HG03095 (cell line): ENCODE data around the gene GNB1L.

Source experiments
- ATAC-seq: cut with Tn5 transposase; IDR thresholded peaks from one replicate; pipeline ENCODE4 v1.9.1; 2021; ENCODE audit warnings: moderate library complexity; ENCODE audit not compliant: unreplicated experiment

The GNB1L gene

DNA sequence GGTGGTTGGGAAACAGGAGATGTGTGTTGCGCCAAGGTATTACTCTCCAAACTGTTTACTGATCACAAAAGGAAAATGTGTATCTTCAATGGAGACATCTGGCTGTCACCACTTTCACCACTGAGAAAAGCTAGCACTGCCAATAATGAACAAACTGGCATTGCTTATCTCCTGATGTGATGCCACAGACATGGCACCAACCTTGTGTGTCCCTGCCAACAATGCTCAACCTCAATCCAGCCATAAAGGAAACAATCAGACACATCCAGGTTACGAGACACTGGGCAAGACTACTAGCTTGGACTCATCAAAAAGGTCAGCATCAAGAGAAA, 28.1 kb downstream of the GNB1L start:
- no peak for ATAC-seq

DNA sequence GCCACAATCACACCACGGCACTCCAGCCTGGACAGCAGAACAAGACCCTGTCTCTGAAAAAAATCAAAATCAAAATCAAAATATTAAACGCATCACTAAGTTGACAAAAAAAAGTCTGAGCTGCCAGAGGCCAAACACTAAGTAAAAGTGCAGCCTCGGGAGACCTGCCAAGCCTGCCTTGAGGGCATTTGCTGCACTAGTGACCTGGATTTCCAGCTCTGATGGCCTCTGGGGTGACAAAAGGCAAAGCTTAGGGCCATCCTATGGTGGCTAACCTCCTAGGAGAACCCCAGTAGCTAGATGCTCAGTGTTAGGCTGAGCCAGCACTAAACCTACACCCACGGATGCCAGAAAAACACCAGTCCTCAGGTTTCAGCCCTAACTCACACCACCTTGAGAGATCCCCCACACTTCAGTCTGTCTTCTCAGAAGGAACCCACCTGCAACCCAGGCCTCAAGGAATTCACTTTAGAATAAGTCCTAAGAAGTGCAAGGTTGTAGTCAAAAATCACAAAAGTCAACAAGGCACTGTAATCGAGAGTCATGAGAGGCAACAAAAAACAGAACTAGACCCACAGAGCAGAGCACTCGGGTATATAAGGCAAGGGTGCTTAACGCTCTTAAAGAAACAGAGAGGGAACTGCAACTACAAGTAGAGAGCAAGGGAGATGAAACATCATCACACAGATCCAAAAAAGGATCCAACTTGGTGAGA, 28.6 kb downstream of the GNB1L start:
- no peak for ATAC-seq

DNA sequence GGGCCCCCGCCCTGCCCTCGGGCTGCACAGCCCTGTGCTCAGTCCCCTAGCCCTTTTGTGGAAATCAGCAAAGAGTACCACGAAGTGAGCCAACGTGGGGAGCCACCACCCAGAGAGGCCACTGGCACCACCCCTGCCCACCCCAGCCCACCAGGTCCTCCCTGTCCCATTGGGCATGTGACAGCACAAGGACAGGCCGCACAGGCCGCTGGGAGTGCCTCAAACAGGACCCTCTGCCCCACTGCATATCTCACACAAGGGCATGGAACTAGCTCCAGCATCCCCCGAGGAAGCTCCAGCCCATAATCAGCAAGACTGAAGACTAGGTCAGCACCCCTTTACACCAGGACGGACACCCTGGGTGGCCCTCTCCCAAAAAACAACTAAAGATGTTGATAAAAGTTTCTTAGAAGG, 29.7 kb downstream of the GNB1L start:
- no peak for ATAC-seq

DNA sequence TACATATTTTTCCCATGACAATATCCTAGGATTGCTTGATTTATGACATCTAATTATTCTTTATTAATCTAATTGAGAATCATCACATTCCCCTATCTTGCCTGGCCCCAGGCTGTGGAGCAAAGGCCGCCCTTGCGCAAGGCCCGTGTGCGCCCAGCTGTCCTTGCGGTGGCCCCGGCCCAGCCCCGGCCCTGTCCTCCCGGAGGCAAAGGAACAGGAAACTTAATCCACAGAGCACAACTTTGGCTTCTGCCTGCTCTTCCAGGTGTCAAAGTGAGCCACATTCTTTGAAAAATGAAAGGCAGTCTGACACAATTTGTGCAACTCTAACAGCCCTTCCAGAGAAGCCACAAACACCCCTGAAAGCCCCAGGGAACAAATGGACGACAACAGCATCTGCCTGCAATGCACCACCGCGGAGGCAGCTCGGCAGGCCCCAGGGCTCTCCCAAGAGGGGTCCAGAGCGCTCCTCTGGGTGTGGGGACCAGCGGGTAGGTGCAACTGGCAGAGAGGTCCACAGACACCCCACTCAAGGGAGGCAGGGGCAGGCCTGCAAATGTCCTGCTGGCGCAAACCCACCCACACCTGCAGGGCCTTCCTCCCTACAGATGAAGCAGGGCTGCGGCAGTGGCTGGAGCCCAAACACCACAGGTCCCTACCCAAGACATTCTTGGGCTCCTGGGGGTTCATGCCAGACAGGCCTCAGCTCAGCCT, 30.3 kb downstream of the GNB1L start:
- no peak for ATAC-seq

DNA sequence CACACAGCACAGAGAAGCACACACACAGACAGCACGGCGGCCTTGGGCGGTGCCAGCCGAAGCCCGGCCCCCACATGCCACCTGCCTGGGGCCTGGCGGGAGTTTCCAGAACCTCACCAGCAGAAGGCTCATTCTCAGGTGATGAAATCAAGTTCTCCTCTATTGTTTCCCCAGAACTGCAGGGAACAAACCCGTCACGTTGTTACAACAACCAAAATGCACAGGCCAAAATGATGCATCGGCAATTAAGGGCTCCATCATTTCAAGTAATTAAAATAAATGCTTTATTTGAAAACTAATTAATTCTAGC, 30.8 kb downstream of the GNB1L start:
- ATAC-seq = no peak

DNA sequence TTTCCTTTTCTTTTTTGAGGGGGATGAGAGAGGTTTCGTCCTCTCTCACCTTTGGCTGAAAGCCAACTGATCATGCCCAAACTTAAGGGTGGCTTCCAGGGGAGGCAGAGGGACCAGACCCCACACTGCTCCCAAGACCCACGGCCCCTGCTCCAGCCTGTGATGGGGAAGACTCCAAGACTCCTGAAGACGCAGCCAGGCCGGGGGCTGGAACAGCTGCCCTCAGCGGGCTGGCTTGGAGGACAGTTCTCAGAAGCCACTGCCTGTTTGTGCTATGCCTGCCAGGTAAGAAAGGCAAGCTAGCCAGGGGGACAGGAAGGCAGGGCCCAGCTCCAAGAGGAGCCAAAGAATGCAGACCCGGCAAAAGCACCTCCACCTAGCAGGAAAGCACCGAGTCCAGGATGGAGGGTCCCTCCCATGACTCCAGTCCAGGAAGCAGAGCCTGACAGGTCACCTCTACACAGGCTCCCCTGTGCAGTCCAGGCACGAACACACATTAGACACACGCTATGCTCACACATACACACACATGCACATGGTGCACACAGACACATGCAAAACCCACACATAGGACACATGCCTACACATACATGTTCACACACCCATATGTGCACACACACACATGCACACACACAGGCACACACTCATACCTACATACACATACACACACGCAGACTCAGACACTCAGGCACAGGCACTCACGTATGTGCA, 31.3 kb downstream of the GNB1L start:
- ATAC-seq = no peak

DNA sequence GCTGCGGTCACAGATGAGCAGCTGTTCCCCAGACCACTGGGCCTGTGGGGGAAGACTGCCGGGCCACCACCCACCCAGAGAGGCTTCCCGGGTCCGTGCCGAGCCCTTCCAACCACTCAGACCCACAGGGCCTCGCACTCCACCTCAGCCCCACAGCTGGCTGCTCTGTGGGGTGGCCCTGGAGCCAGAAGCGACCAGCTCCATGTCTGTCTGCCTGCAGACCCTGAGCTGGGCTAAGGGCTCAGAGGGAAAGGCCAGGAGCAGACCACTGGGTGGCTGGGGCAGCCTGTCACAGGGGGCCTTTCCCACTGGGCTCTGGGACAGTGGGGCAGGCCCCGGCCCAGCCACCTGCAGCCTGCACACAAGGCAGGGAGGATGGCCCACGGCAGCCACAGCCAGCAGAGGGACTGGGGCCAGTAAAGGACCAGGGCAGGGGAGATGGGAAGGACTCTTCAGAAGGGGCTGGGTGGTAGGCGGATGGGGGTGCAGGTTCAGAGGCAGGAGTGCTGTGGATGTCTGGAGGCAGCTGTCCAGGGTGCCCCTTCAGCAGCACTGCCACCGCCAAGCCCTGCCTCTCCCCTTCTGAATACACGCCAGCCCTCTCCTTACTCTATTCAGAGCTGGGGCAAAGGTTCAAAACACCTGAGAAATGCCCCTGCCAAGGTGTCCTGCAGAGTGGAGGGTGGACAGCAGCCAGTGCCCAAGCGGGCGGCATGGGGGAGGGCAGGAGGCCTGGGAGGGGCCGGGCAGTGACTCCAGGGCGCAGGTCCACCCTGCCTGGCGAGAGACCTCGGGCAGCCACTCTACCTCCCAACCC, 32.2 kb downstream of the GNB1L start:
- ATAC-seq = no peak

DNA sequence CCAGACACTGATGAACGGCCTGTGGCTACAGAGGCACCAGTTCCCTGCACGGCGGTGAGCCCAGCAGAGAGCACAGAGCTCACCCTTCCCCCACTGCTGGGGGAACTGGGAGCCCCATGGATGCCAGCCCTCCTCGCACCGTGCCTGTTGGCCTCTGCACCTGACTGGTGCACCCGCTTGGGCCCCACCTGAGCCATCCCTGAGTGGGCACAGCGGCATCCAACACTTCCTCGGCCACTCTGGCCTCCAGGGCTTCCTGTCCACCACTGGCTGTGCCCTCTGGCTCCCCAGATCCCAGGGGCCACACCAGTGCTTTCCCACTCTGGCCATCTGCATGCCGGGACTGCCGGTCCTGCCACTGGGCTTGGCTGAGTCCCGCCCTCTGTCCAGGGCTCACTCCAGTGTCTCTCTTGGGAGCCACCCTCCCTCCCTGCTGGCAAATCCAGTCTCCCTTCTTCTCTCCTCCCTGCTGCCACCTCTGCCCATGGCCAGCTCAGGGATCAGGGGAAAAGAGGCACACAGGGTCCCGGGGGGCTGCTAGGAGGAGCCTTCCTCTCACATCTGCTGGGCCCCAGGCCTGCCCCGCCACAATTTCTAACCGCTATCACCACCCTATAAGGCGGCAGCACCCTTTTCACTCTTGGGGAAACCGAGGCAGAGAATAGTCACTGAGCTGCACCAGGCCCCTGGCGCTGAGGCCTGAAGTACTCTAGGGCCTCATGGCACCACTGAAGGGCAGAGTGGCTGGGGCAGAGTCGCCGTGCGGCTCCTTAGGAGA, 33.0 kb downstream of the GNB1L start:
- no peak for ATAC-seq

DNA sequence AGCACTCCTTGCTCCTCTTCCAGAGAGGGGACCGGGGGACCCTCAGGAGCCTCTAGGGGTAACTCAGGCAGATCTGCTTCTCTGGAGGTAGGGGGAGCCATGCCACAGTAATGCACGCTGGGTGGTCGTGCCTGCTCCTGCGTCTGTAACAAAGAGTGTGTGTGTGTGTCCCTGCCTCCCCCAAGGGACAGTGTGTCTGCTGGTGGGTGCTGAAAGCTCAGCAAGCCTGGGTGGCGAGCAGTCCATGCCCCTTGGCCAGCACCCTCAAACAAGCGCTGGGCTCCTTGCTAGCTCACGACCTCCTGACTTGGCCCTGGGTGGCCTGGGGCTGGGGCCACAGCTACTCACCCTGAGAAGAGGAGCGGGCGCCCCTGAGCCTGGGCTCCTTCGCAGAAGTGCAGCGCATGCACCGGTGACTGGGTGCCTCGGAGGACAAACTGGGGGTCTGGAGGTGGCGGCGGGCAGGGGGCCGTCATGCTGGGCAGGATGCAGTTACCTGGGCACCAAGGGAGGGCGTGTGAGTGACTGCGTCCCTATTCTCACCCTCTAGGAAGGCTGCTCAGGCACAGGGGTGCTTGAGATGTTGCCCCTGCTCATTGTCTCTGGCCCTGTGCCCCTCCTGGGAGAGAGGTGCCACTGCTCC, 33.7 kb downstream of the GNB1L start:
- no peak for ATAC-seq

DNA sequence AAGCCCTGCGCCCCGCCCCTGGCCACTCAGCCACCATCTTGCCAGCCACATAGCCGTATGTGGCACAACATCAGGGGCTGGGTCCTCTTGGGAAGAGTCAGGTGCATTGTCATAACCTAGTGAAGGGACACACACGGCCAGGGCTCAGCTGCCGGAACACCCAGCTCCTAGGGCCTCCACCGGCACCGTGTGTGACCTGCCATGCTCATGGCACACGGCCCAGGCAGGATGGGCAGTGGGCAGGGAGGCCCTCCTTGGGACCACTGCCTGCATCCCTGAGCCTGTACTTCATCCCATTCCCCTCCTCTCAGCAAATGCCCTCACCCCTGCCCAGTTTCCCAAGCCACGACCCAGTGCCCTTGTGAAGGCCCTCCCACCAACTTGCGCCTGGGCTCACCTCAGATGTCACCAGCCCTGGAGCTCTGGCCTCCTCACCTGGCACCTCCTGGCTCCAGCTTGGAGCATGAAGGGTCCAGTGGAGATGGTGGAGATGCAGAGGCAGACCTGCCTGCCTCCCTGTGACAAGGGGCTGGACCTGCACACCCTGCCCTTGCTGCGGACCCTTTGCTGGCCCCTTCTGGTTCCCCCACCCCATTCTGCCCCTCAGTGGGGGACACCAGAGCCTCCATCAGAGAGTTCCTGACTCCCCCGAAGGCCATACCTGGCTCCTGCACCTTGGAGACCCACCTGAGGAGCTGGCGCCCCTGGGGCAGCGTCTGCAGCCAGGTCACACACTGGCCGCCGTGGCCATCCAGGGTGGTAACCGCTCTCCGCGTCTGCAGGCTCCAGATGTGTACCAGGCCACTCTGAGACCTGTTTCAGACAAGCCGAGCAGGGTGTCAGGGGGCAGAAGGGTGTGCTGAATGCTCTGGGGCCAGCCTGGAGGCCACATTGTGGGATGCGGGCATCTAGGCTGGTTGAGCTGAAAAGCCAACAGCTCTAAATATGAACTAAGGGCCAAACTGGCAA, 34.5 kb downstream of the GNB1L start:
- no peak for ATAC-seq

DNA sequence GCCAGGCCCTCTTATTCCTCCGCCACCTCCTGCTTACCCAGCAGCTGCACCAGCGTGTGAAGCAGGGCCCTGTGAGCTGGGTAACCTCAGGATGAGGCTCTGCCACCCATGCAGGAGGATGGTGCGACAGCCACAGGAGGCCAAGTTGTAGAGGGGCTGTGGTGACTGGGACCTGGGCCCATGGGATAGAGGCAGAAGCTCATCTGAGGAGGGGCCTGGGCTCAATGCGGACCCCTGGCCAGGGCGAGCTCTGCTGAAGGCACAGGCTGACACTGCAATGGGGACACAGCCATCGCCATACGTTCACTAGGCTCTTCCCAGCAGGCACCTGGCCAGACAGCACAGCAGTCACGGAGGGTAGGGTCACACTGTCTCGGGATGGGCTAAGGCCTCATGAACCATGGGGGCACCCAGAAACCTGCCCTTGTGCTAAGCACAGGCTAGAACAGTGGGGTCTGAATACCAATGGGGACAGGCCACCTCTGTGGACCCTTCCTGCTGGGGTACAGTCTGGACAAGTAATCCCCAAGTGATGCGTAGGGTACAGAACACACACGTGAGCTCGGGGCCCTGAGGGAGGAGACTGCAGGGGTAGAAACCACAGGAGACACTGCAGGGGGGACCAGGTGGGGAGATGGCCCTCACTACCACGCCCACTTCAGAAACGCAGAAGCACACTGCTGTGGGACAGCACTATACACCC, 35.3 kb downstream of the GNB1L start:
- no peak for ATAC-seq

DNA sequence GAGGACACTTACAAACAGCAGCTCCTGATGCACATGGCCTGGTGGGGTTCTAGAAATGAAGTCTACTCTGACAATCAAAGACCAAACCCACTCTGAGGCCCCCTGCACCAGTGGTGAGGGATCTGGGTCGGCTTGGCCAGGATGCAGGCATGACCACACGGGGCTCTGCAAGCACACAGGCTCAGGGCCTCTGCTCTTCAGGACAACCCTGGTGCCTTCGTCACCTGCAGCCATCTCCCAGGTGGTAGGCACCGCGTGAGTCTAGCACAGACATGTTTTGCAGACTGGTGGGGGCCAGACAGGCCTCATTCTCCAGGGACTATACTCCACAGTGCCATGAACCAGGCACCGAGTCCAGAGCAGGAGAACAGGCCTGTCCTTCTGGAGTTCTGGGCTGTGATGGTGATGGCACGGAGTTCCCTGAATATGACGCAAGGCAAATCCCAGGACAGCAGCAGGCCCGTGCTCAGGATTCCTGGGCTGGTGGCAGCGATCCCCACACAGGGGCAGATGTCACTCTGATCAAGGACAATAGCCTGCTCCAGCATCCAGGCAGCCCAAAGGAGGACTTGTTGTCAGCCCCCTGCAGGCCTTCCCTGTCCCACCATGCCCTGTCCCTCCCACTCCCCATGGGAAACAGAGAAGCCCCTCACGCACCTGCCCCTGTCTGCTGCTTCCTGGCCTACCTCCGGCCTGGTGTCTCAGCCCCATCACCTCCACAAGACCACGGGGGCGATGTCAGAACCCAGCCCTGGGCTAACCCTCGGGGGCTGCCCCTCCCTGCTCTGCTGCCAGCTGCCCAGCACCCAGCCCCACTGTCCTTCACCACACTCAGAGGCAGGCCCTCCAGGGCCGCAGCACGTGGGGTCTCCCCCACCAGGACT, 36.1 kb downstream of the GNB1L start:
- ATAC-seq = no peak

DNA sequence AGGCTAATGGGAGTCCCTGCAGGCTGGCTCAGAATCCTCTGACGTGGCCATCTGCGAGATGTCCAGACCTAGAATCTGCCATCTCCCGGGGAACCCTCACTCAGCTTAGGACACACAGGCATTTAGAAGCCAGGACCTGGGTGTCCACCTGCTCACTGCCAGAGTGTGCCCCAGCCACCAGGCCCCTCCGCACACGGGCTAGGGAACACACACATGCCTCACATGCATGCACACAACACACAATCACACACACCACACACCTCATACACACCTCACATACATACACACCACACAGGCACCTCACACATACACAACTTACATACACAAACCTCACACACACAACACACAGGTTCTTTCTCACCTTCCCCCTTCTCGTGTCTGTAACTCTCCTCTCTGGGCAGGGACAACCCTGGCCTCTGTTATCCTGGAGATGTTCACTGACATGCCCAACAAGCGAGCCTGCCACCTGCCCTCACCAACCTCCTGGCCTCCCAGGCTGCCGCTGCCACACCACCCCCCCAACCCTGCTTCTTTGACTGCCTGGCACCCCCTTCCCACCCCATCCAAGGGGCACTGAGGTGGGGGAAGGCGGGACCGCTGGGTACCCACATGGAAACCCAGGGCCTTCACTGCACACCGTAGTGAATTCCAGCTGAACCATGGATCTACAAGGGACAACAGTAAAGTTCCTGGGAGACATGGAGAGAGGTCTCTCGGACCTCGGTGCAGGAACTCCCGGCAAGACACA, 38.1 kb downstream of the GNB1L start:
- no peak for ATAC-seq

DNA sequence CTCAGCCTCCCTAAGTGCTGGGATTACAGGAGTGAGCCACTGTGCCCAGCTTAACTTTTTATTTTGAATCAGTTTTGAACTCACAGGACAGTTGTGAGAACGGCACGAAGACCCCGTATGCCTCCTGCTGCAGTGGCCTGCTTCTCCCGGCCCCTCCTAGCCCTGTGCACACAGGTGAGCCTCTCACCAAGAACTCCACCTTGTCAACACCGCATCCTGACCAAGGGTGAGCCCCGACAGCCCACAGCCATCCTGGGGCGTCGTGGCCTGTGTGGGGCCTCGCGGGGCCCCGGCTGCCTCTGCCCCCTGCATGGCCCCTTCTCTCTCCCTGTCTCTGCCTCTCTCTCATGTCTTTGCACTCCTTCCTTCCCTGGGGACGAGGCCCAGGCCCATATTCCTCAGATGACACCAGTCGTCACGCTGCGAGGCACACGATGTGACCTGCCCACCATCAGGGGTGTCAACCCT, 38.8 kb downstream of the GNB1L start:
- ATAC-seq = no peak

DNA sequence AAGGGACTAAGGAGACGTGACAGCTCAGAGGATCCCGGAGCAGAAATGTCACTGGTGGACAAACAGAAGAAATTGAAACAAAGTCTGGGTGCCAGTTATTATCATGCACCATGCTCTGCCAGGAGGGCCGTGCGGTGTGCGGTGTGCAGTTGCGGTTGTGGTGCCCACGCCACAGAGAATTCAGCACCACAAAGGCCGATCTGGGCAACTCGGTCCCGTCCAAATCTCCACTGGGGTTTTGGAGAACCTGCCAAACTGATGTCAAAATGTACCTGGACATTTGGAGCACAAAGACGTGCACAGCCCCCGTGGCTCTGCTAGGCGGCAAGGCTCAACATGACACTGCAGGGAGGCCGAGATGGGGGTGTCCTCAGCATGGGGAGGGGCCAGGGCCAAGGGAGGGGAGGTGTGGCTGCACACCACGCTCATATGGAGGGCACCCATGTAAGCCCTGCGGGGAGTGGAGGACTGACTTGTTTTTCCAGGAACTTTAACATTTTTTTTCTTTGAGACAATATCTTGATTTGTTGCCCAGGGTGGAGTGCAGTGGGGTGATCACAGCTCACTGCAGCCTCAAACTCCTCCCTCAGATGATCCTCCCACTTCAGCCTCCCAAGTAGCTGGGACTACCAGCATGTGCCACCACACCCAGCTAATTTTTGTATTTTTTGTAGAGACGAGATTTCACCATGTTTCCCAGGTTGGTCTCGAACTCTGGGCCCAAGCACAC, 39.4 kb downstream of the GNB1L start:
- no peak for ATAC-seq

DNA sequence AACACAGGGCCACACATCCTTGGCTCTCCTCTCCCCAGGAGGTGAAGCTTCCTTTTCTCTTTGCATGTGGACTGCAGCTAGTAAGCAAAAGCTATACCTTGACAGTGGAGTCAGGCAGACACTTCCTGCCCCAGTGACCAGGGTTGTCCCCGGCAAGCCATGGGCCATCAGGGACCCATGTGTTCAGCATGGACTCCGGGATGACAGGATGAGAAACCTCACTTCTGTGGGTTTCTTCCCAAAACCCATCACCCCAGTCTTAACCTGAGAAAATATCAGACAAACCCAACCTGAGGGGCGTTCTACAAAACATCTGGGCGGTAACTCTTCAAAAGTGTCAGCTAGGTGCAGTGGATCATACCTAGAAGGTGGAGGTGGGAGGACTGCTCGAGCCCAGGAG, 40.2 kb downstream of the GNB1L start:
- no peak for ATAC-seq
